K562 treated with DMSO at 1 percent for 12 hours (cell line): ENCODE results near the gene IGFL3. TPM values are rescaled to one million over a fixed set of nuclear protein-coding genes. Genes with fewer than 3 reads are reported as not detected.

Source experiments
- total RNA-seq: library from RNA; unstranded; fragments of 300-600 nt; gene quantifications from 2 replicates; pipeline ENCODE4 v1.2.3, GENCODE V29; 2022; ENCODE audit not compliant: insufficient read depth

IGFL3 gene
- total RNA-seq: not detected in 2 replicates

GRCh38 chr19:46124638-46125115, at the start of gene IGFL3:
Gene IGFL3, minus strand, starts transcription at chr19:46124688. Its CDS starts 39 bp downstream, at chr19:46124649.

GRCh38 chr19:46147791-46148288, 23.4 kb upstream of the IGFL3 start, which contains the start of gene IGFL2:
Gene IGFL2, plus strand, starts transcription at chr19:46148238. Its CDS starts 41 bp downstream, at chr19:46148279.

Other genes starting within 250 kb of the IGFL3 start
- 49.2 and 50.1 TPM in 2 replicates for gene IRF2BP1, start 238.5 kb downstream of the IGFL3 start, total RNA-seq
- 12.5 and 13.2 TPM in 2 replicates for gene MYPOP, start 222.1 kb downstream of the IGFL3 start, total RNA-seq
- not detected in 2 replicates for gene NANOS2, start 209.9 kb downstream of the IGFL3 start, total RNA-seq
- gene NOVA2, start 150.8 kb downstream of the IGFL3 start, total RNA-seq: not detected in 2 replicates
- 9.1 and 10.3 TPM in 2 replicates for gene CCDC61, start 129.2 kb downstream of the IGFL3 start, total RNA-seq
- gene PGLYRP1, start 101.6 kb downstream of the IGFL3 start, total RNA-seq: not detected in 2 replicates
- 0.30 TPM in 1 of 2 replicates, not detected in the other for gene IGFL4, start 83.7 kb downstream of the IGFL3 start, total RNA-seq
- 9.1 and 12.6 TPM in 2 replicates for gene IGFL2, start 23.6 kb upstream of the IGFL3 start, total RNA-seq
- not detected in 2 replicates for gene IGFL1, start 105.1 kb upstream of the IGFL3 start, total RNA-seq
- gene HIF3A, start 172.4 kb upstream of the IGFL3 start, total RNA-seq: not detected in 2 replicates
- gene PPP5C, start 222.4 kb upstream of the IGFL3 start, total RNA-seq: 63.6 and 77.2 TPM in 2 replicates